DND-41 (cell line): ENCODE data around the gene AFG3L2.

Experiments used
- ATAC-seq: fragments of 200-7000 bp; cut with Tn5 transposase; 3 replicates; pipeline ENCODE4 v1.9.1; 2021; ENCODE audit warnings: low read depth; ENCODE audit not compliant: insufficient read depth
- DNase-seq: peaks from one replicate; pipeline ENCODE4 v3.0.0-alpha.2; 2020
- H2AFZ ChIP-seq: 2 replicates; pipeline ENCODE4 v1.6.0; 2012; ENCODE audit warnings: low read depth, low read length
- H3K27ac ChIP-seq: 2 replicates; pipeline ENCODE4 v1.5.1; 2012; ENCODE audit warnings: low read length, inconsistent platforms
- H3K27me3 ChIP-seq: fragments of 200-600 bp; sonication (generic); 2 replicates; pipeline ENCODE4 v1.6.0; 2012; ENCODE audit warnings: low read length, mild to moderate bottlenecking, inconsistent platforms; ENCODE audit not compliant: insufficient read depth, poor library complexity
- H3K36me3 ChIP-seq: 2 replicates; pipeline ENCODE4 v1.5.1; 2012; ENCODE audit warnings: low read length, inconsistent platforms; ENCODE audit not compliant: insufficient read depth
- H3K4me1 ChIP-seq: 2 replicates; pipeline ENCODE4 v1.5.1; 2012; ENCODE audit warnings: mild to moderate bottlenecking, low read length; ENCODE audit not compliant: insufficient read depth
- H3K4me2 ChIP-seq: 2 replicates; pipeline ENCODE4 v1.6.0; 2012; ENCODE audit warnings: mild to moderate bottlenecking, moderate library complexity, low read length, inconsistent platforms; ENCODE audit not compliant: insufficient read depth
- H3K4me3 ChIP-seq, 2 experiments: fragments of 200-600 bp in 1 of 2; shearing (Covaris generic) in 1 of 2; 2 replicates each; pipeline ENCODE4 v1.5.1; 2012 to 2016; ENCODE audit warnings: inconsistent platforms in 2 of 2, low read length in 2 of 2, mild to moderate bottlenecking in 2 of 2, low read depth in 1 of 2, moderate library complexity in 1 of 2
- H3K79me2 ChIP-seq: 2 replicates; pipeline ENCODE4 v1.6.0; 2012; ENCODE audit warnings: low read length, inconsistent platforms; ENCODE audit not compliant: insufficient read depth
- H3K9ac ChIP-seq: 2 replicates; pipeline ENCODE4 v1.6.0; 2012; ENCODE audit warnings: low read depth, mild to moderate bottlenecking, inconsistent platforms, low read length, moderate library complexity
- H3K9me3 ChIP-seq: 2 replicates; pipeline ENCODE4 v1.5.1; 2012; ENCODE audit warnings: low read length, moderate library complexity, mild to moderate bottlenecking, inconsistent platforms; ENCODE audit not compliant: insufficient read depth, severe bottlenecking
- H4K20me1 ChIP-seq: 2 replicates; pipeline ENCODE4 v1.6.0; 2012; ENCODE audit warnings: low read length; ENCODE audit not compliant: insufficient read depth
- EZH2 ChIP-seq: IDR thresholded peaks from 3 replicates; pipeline ENCODE4 v1.6.1; 2012; ENCODE audit warnings: borderline replicate concordance, low read depth, mild to moderate bottlenecking, moderate library complexity, low read length, inconsistent platforms; ENCODE audit not compliant: severe bottlenecking
- TF ChIP-seq, protein P1 (sequence below): IDR thresholded peaks from 2 replicates; pipeline ENCODE4 v1.5.1; 2012; ENCODE audit warnings: borderline replicate concordance, low read length, moderate library complexity, mild to moderate bottlenecking; ENCODE audit not compliant: poor library complexity, severe bottlenecking; ENCODE audit errors: extremely low read depth

Gene AFG3L2

DNA sequence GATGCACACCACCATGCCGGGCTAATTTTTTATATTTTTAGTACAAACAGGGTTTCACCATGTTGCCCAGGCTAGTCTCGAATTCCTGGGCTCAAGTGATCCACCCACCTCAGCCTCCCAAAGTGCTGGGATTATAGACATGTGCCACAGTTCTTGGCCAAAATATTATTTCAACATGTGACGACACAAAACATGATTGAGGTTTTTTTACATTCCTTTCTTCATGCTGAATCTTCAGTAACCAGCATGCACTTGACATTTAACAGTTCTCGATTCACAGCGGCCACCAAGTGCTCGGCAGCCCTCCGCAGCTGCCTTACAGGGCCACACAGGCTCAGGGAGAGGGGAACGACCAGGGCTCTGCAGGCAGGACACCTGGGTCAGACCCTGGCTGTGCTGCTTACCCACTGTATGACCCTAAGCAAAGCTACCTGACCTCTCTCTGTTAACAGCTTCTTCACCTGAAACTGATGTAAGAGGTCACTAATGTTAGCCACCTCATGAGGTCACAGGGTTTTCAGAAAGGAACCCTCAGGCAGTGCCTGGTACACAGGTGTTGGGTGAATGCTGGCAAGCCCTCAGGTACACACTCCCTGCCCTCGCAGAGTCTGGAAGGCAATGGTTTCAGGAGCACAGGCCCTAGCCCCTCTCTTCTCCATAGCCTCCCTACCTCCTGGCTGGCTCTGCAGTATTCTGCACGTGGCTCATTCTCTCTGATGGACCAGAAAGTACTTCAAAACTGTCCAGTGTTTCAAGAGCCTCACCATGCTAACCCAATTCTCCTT is 43.3 kb downstream of the AFG3L2 start:
- H3K4me2 ChIP-seq = no peak overlapping the region
- H3K4me3 ChIP-seq = no peak overlapping the region
- peaks cover 67% of the 10 kb centered on the region for H3K36me3 ChIP-seq
- H3K4me1 ChIP-seq = no peaks in the 10 kb centered on the region
- no peaks in the 10 kb centered on the region for H3K9me3 ChIP-seq
- H3K27me3 ChIP-seq = no peaks in the 10 kb centered on the region
- H3K9ac ChIP-seq = no peak overlapping the region
- DNase-seq (no peak), ATAC-seq (0 out of 3 replicates have a peak, but pooled peaks have one; percentile 29)
- H2AFZ ChIP-seq = no peak overlapping the region
- no peaks in the 10 kb centered on the region for H3K79me2 ChIP-seq
- no peak overlapping the region for H3K27ac ChIP-seq
- H4K20me1 ChIP-seq = no peaks in the 10 kb centered on the region; the same call in 1 of the 2 replicates
- no peak for TF ChIP-seq EZH2
- TF ChIP-seq, protein P1, sequence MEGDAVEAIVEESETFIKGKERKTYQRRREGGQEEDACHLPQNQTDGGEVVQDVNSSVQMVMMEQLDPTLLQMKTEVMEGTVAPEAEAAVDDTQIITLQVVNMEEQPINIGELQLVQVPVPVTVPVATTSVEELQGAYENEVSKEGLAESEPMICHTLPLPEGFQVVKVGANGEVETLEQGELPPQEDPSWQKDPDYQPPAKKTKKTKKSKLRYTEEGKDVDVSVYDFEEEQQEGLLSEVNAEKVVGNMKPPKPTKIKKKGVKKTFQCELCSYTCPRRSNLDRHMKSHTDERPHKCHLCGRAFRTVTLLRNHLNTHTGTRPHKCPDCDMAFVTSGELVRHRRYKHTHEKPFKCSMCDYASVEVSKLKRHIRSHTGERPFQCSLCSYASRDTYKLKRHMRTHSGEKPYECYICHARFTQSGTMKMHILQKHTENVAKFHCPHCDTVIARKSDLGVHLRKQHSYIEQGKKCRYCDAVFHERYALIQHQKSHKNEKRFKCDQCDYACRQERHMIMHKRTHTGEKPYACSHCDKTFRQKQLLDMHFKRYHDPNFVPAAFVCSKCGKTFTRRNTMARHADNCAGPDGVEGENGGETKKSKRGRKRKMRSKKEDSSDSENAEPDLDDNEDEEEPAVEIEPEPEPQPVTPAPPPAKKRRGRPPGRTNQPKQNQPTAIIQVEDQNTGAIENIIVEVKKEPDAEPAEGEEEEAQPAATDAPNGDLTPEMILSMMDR = no peak

DNA sequence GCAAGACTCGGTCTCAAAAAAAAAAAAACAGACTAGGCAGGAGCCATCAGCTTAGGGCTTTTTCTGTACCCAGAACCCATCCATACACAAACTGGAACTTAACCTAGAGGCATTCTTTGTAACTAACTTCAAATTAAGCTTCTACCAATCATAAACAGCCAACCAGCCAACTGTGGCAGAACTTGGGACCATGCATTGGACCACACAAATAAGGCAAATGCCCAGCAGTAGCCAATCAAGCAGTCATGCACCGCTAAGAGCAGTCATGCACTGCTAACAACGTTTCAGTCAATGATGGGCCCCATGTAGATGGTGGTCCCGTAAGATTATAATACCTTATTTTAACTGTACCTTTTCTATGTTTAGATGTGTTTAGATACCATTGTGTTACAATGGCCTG is 46.3 kb downstream of the AFG3L2 start:
- no peak for ATAC-seq
- no peak overlapping the region for H3K4me2 ChIP-seq
- H3K36me3 ChIP-seq = peaks cover 72% of the 10 kb centered on the region

GRCh38 chr18:12329125-12329698 is 47.8 kb downstream of the AFG3L2 start:
- Histone ChIP-seq H3K4me2 (no peak overlapping the region), H4K20me1 (no peaks in the 10 kb centered on the region; the same call in none of the 2 replicates), H3K79me2 (no peaks in the 10 kb centered on the region), H3K4me3 (no peak overlapping the region), H3K9ac (no peak overlapping the region), H3K4me1 (no peaks in the 10 kb centered on the region), H3K36me3 (peaks cover 68% of the 10 kb centered on the region), H2AFZ (no peak overlapping the region), H3K9me3 (no peaks in the 10 kb centered on the region), H3K27me3 (no peaks in the 10 kb centered on the region), H3K27ac (no peak overlapping the region)
- ATAC-seq (no peak), DNase-seq (no peak)
- no peak for TF ChIP-seq EZH2
- TF ChIP-seq, protein P1 = no peak

More for the DNA sequence above, 46.3 kb downstream of the AFG3L2 start:
- no peak for DNase-seq
- no peaks in the 10 kb centered on the region for H3K9me3 ChIP-seq
- no peak overlapping the region for H3K27ac ChIP-seq
- no peaks in the 10 kb centered on the region; the same call in none of the 2 replicates for H4K20me1 ChIP-seq
- H3K4me1 ChIP-seq = no peaks in the 10 kb centered on the region
- no peaks in the 10 kb centered on the region for H3K79me2 ChIP-seq
- H2AFZ ChIP-seq = no peak overlapping the region
- TF ChIP-seq, protein P1 = no peak
- TF ChIP-seq EZH2 = no peak
- H3K27me3 ChIP-seq = no peaks in the 10 kb centered on the region
- H3K9ac ChIP-seq = no peak overlapping the region
- H3K4me3 ChIP-seq = no peak overlapping the region
